Epithelial cell of prostate (primary cell): ENCODE data around the gene USP33.
A peak's percentile ranks its signal among the peaks of the same experiment; 100 is the strongest.
"Not testable (repeated sequence)": the region's sequence is repeated elsewhere in the genome, so short reads cannot be mapped to it uniquely, and the experiment has no call there.

Experiments
- DNase-seq: peaks from one replicate; pipeline ENCODE4 v3.0.0-alpha.2; 2011; ENCODE audit warnings: low read depth, low spot score
- H3K27ac ChIP-seq: fragments of 450-650 bp; 2 replicates; pipeline ENCODE4 v1.5.1; 2017; ENCODE audit warnings: mild to moderate bottlenecking

Gene USP33

DNA sequence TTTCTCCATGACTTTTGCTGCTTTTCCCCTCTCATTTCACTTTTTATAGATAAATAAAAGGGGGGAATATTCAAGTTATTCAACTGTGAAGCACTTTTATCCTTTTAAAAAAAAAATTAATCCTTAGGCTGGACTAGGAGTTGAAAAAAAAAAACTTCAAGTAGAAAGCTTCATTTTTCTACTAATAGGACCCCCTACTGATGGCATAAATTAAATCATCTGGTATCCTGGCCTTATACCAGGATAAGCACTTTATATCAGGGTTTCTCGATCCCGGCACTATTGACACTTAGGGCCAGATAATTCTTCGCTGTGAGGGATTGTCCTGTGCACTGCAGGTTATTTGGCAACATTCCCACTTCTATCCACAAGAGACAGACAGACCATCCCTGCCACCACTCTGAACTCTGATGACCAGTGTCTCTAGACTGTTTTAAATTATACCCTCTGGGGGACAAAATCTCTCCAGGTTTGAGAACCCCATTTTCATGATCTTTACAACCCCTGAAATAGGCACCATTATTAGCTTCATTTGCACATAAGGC lies 17.6 kb downstream of the USP33 start:
- H3K27ac ChIP-seq = no peak overlapping the region
- DNase-seq = no peak

DNA sequence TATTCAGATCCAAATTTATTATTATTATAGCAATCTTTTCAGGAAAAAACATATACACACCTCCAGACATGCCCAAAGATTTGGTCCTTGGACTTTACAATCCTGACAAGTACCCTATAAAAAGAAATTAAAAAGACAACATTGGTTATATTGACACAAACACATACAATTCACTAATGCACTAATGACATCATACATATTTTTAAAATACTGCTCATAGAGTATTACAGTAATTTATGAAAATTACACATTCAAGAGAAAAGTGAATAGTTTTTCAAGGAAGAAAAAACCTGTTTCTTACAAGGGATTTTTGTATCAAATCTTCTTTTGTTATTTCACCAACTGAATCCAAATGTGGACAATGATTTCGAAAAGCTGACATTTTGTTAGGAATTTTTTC lies 18.3 kb downstream of the USP33 start:
- H3K27ac ChIP-seq = no peak overlapping the region
- DNase-seq = no peak

DNA sequence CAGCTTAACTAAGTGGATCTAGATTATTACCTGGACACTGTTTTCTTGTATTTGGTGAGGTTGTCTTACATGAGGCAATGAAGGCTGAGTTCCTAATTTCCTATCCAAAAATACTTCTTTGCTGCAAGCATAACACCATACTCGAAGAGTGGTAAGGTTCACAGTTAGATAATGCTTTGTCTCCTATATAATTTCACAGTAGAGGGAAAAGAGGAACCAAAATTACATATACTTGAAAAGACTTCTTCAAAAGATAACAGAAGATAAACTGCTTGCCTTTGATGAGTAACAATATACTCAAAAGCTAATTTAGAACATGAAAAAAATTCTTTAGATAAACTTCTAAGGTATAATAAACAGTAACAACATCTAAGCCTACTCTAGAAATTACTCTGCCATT lies 20.4 kb downstream of the USP33 start:
- DNase-seq = no peak
- H3K27ac ChIP-seq = no peak overlapping the region

DNA sequence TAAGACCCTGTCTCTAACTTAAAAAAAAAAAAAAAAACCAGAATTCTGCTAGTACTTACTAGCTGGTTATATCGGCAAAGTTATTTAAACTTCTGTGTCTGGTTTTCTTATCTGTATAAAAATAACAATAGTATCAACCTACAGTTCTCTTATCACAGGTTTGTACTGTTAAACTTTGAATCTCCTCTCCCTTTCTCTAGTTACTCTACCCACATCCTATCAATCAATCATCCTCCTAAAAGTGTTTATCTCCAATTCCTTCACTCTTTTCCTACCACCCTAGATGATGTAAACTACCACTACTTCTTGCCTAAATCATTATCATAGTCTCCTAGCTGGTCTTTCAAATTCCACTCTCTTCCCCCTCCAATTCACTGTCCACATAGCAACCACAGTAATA lies 27.6 kb downstream of the USP33 start:
- DNase-seq = no peak
- no peak overlapping the region for H3K27ac ChIP-seq

DNA sequence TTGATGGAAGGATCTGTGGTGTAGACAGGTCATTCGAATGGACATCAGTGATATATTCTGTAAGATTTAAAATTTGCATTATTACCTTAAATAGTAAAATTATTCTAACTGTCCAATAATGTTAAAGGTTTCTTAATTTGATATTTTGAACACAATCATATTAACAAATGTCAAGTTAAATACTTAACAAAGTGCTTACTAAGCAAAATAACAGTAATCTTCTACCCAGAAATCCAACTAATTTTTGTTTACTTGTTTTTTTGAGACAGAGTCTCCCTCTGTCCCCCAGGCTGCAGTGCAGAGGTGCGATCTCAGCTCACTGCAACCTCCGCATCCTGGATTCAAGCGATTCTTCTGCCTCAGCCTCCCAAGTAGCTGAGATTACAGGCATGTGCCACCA lies 33.9 kb downstream of the USP33 start:
- no peak for DNase-seq

DNA sequence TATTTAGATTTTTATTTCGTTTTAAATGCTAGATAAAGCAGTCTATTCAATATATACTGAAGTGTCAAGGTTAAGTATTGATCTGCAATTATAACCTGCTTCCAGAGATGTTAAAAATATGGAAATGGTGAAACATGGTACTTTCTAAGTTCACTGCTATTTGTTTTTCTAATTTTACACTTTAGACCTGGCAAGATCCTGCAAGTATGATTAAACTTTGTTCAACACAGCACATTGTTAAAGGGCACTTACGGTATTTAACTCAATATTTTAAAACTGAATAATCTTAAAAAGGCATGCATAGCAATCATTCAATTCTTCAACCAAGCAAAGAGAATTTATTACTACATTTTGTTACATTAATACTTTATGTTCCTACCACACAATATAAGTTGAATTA lies 41.5 kb downstream of the USP33 start:
- DNase-seq = no peak
- H3K27ac ChIP-seq = no peak overlapping the region

More for the DNA sequence above, 33.9 kb downstream of the USP33 start:
- no peak overlapping the region for H3K27ac ChIP-seq

DNA sequence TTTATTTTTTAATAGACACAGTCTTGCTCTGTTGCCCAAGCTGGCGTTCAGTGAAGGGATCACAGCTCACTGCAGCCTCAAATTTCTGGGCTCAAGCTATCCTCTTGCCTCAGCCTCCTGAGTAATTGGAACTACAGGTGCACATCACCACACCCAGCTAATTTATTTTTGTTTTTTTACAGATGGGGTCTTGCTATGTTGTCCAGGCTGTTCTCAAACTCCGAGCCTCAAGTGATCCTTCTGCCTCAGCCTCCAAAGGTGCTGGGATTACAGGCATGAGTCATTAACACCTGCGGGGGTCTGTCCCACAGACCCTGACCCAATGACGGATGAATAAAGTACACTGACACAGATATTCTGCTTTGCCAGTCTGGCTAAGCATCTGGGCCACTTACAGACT lies 43.6 kb downstream of the USP33 start:
- no peak for DNase-seq

DNA sequence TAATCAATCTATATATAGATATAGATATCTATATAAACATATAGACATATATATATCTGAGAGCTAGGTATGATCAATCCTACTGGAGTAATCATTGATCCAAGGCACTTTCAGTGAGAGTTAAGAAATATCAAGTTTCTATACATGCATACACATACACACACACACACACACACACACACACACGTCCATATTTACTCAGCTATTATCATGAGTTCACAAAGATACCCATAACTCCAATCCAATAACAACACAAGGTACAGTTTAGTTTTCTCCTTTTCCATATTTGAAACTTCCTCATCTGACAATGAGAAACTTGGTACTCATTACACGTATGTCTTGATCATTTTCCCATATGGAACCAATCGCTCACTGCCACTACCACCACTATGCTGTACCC lies 49.9 kb downstream of the USP33 start:
- no peak overlapping the region for H3K27ac ChIP-seq
- DNase-seq = no peak

More for the DNA sequence above, 43.6 kb downstream of the USP33 start:
- H3K27ac ChIP-seq = no peak overlapping the region

DNA sequence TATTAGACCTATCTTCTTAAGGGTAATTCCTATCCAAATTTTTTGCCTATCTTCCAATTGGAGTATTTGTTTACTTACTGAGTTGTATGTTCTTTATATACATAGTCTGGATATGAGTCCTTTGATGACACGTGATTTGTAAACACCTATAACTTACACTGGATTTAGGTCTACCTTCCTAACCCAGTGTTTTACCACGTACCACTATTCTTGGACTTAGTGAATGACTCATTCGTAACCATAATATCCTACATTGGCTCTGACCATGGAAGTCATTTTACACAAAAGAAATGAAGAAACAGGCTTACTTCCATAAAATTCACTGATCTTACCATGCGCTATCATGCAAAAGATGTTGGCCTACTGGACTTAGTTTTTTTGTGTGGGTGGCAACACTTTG lies 53.3 kb downstream of the USP33 start:
- H3K27ac ChIP-seq = no peak overlapping the region
- DNase-seq = peak; percentile 3

DNA sequence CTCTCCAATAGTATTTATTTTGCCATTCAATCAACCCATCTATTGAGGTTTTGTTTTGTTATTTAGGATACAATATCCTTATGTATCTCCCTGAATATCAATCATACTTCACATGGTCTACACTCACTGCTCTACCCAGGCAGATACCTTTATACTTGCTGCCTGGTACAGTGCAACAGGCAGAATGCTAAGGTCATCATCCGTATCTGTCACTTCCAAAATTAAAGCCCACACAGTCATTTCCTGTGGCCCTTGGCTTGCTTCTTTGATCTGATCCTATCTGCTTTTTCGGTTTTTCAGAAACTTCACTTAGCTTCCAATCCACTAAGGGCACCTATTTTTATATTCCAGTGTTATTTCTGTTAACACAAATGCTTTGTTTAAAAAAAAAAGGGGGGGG lies 54.9 kb downstream of the USP33 start:
- no peak for DNase-seq
- no peak overlapping the region for H3K27ac ChIP-seq

DNA sequence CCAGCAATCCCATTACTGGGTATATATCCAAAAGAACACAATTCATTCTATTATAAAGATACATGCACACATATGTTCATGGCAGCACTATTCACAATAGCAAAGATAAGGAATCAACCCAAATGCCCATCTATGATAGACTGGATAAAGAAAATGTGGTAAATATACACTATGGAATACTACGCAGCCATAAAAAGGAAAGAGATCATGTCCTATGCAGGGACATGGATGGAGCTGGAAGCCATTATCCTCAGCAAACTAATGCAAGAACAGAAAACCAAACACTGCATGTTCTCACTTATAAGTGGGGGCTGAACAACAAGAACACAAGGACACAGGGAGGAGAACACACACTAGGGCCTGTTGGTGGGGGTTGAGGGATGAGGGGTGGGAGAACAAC lies 60.0 kb downstream of the USP33 start:
- DNase-seq, H3K27ac ChIP-seq: not testable (repeated sequence)

DNA sequence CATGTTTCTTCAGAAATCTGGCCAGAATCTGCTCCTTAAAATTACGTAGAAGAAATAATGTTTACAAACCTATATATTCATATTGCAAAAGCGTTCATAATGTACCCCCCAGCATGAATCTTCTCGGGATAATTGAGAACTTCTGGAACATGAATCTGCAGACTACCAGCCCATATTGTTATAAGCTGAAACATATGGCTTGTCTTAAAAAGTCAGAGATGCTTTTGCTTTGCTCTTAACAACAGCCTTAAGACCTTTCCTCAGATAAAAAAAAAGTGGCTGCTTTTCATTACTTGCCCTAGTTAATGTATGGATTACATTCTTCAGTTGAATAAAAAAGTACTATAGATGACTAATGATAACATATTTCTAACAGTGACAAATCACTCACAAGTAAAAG lies 62.2 kb downstream of the USP33 start:
- H3K27ac ChIP-seq = no peak overlapping the region
- DNase-seq = no peak

DNA sequence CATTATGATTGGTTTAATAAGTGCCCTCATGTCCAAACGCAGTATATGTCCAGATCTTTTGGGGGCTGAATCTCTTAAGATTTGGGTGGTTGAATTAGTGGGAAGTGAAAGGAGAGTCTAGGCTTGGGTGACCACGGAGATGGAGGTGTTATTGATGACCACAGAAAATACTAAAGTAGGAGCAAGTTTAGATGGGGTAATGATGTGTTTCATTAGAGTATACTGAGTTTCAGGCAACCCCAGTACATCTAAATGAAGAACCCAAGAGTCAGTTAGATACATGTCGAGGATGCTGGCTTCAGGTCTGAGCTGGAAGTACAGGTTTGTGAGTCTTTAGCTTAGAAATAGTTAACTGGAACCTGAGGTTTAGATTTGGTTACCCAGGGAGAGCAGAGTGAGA lies 70.7 kb downstream of the USP33 start:
- no peak overlapping the region for H3K27ac ChIP-seq
- DNase-seq = no peak

DNA sequence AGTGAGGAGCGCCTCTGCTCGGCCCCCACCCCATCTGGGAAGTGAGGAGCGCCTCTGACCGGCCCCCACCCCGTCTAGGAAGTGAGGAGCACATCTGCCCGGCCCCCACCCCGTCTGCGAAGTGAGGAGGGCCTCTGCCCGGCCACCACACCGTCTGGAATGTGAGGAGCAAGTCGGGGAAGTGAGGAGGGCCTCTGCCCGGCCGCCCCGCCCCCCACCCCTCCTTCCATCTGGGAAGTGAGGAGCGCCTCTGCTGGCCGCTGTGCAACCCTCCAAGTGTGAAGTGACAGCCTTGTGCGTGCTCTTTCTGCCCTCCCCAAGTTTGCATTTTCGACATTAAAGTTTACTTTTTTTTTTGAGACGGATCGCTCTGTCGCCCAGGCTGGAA lies 72.1 kb downstream of the USP33 start:
- no peak overlapping the region for H3K27ac ChIP-seq
- no peak for DNase-seq

DNA sequence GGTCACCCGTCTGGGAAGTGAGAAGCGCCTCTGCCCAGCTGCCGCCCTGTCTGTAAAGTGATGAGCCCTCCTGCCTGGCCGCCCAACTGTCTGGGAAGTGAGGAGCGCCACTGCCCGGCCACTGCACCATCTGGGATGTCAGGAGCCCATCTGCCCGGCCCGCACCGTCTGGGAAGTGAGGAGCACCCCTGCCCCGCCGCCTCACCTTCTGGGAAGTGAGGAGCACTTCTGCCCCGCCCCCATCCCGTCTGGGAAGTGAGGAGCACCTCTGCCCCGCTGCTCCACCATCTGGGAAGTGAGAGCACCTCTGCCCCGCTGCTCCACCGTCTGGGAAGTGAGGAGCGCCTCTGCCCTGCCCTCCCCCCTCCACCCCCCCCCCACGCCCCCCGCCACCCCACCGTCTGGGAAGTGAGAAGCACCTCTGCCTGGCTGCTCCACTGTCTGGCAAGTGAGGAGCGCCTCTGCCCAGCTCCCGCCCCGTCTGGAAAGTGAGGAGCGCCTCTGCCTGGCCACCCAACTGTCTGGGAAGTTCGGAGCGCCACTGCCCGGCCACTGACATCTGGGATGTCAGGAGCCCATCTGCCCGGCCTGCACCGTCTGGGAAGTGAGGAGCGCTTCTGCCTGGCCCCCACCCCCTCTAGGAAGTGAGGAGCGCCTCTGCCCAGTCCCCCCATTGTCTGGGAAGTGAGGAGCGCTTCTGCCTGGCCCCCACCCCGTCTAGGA lies 72.7 kb downstream of the USP33 start:
- no peak for DNase-seq
- H3K27ac ChIP-seq = no peak overlapping the region

DNA sequence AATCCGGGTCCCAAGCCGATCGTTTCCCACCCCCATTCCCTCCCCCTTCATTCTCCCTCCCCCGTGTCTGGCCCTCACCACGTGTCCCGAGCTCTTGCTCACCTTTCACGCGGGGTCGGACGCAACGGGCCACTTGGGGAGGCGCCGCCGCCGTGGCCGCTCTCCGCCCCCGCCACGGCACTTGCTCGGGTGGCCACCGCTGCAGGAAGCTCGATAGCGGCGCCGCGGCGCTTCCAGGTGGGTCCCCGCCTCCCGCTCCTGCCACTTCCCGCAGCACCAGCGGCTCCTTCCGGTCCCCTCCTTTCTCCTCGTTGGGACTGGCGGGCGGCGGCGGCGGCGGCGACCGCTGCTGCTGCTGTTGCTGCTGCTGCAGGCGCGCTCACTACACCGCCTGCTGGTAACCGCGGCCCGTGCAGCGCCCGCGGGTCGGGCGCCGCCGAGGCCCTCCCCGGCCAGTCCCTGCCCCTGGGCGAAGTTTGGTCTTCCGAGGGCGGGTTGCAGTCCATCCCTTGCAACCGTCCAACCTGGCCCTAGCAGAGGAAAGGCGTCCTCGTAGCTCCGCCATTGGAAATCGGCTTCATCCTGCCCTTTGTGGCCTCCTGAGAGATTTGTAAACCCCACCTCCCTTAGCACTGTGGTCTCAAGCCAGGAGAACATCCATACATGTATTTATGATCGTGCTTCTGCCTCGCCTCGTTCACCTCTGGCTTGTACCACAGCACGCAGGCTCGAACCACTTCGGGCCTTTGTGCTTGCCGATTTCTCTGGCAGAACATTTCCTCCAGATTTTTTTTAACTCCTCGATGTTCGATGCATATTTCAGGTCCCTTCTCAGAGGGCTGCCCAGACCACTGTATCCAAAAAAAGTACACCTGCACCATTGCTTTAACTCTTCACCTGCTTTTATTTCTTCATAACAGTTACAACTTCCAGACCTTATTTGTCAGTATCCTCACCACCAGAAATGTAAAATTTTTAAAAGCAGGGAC lies 76.2 kb downstream of the USP33 start:
- DNase-seq = peak; percentile 55
- H3K27ac ChIP-seq = peak overlapping the region; percentile 88

DNA sequence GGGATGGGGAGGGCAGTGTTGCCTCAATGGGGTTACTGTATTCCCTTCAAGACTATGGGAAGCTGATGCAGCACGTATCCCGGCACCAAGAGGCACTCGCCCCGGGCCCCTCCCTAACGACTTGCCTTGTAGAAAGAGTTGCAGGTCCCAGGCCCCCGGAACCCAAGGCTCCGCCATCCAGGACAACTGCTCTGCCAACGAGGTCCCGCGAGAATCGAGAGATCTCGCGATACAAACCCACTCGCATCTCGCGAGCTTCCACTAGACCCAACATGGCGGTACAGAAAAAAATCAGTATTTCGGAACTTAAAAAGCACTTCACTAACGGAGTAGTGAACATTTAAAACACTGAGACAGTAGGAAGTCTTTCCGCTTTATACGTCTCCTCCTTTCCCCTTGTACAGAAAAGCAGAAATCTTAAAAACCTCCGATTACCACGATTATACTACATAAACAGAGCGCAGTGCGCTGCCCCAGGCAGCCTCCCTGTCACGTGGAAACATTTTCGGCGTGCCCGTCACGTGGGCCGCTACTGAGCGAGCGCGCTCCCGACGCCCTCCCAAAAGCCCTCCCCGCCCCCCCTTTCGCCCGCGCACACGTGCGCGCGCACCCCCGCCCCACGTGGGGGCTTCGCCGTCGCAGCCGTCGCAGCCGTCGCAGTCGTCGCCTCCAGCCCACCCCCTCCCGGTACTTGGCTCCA lies 77.0 kb downstream of the USP33 start, which contains the start of gene ZZZ3:
ZZZ3 (minus strand) TSS at position 199 of the 700 bp plus-strand sequence. CDS start 49,304 bp downstream, outside the sequence.
- DNase-seq = peak; percentile 72
- peak within 1 kb of the TSS; percentile 88 for H3K27ac ChIP-seq

DNA sequence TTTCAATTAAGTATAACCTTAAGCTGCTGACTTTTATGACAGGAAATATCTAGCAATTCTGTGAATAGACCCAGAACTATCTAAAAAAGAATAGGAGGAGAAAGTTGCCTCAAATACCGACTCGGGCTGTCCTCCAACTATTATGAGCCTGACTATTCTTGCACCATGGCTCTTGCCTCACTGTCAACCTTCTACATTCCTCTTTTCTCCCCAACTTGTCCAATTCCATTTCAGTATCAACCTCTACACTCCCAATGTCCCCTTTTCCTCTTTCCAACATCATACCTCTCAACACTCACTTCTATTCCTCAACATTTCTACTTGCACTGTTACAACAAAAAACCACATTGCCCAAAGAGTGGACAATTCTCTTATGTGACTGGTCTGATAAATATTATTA lies 79.5 kb downstream of the USP33 start:
- DNase-seq = no peak
- no peak overlapping the region for H3K27ac ChIP-seq

DNA sequence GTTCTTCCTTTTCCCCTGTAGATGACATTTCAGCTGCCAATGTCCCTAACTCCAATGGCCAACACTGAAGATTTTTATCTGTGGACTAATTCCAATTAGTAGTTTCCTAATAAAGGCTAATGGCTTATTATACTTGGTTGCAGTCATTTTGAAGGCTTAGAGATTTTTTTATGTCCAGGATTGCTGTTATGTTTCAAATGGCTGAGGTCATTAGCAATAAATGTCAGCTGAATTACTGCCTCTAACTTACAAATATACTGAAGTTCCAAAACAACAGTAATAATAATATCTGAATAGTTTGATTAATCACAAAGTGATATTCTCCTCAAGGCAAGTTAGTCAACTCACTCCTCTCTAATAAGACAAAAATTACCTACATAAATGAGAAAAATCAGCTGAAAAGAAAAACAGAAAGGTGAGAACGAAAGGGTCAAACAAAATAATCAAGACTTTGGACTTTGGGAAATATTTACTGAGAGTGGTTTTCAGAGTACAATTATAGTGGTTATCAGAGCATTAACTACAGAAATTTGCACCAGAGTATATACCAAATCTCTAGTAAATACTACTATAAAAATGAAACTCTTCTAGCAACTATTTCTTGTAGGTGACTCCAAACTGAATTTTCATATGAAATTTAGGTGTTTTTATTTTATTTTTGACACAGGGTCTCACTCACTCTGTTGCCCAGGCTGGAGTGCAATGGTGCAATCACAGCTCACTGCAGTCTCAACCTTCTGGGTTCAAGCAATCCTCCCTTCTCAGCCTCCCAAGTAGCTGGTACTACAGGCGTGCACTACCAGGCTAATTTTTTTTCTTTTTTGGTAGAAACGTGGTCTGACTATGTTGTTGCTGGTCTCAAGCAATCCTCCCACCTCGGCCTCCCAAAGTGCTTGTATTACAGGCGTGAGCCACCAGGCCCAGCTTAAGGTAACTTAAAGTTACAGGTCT lies 80.7 kb downstream of the USP33 start:
- H3K27ac ChIP-seq = no peak overlapping the region
- no peak for DNase-seq
